ENCODE data around the gene SRCIN1.

GRCh38 chr17:38599398-38599856 is 6.3 kb downstream of the SRCIN1 start:
- peak; percentile 71; the same call in 1 of the 2 replicates for TF ChIP-seq GATA2 (IDR thresholded peaks at IDR 0.05; ENCODE audit: low read depth, low read length)
- TF ChIP-seq GATA3 (IDR thresholded peaks at IDR 0.05; ENCODE audit: low read depth, low read length): no peak

All from SH-SY5Y (cell line).